Activated CD8-positive, alpha-beta memory T cell treated with anti-CD3 and anti-CD28 coated beads for 4 hours (primary cell): Measurements from ENCODE around the gene RNF113B.

Experiments used
- DNase-seq, 2 donors: peaks; one replicate each; pipeline ENCODE4 v3.0.0-alpha.2; 2020; ENCODE audit warnings: low read depth in 2 of 2

The RNF113B gene

GRCh38 chr13:98141509-98142379, 35.3 kb downstream of the RNF113B start:
- no peak for DNase-seq

GRCh38 chr13:98141091-98141490, 36.0 kb downstream of the RNF113B start:
- DNase-seq = no peak

- no peak for DNase-seq
Measured at GRCh38 chr13:98134901-98135300, 42.2 kb downstream of the RNF113B start.

DNA sequence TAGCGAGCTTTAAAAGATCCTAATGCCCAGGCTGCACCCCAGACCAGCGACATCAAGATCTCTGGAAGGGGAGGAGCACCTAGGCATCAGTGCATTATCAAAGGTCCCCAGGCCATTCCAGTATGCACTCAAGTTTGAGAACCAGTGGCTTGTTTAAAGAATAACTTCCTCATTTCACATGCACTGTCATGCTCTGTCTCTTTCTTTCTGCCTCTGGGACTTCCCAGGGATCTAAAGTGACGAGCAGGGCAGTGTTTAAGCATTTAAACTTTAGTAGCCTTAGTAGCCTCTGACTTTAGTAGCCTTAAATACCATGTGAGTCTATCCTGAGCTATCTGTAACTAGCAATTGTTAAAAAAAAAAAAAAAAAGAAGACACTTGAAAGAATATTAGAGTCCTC, 43.1 kb downstream of the RNF113B start:
- DNase-seq = no peak

DNA sequence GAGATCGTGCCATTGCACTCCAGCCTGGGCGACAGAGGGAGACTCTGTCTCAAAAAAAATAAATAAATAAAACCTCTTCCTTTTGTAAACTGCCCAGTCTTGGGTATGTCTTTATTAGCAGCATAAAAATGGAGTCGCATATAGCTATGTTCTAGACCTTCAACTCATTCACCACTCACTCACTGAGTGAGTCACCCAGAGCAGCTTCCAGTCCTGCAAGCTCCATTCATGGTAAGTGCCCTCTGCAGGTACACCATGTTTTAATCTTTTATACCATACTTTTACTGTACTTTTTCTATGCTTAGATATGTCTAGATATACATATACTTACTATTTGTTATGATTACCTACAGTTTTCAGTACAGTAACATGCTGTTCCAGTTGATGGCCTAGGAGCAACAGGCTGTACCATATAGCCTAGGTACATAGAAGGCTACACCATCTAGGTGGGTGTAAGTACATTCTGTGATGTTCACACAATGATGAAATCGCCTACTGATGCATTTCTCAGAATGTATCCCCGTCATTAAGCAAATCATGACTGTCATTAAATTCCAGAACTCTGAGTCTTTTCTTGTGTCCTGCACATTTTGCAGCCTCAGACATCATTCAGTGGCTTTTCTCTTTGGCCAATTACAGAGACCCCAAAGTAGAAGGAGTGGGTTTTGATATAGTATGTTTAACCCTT, 47.9 kb downstream of the RNF113B start:
- DNase-seq = no peak
